Astrocyte (in vitro differentiated cells and primary cell): ENCODE measurements around the gene VWF. TPM values are rescaled to one million over a fixed set of nuclear protein-coding genes. Genes with fewer than 3 reads are reported as not detected.

Experiments
- DNase-seq: peaks from one replicate; pipeline ENCODE4 v3.0.0-alpha.2; 2010; ENCODE audit warnings: low read depth
- FAIRE-seq: peaks from 2 replicates; lab custom pipeline; 2011; peaks lifted over from hg19 to GRCh38; lab: Jason Lieb, UNC
- H2AFZ ChIP-seq: 2 replicates; pipeline ENCODE4 v1.6.0; 2012; ENCODE audit warnings: low read depth, low read length, inconsistent platforms
- H3K27ac ChIP-seq: 2 replicates; pipeline ENCODE4 v1.5.1; 2011; ENCODE audit warnings: low read depth, low read length, inconsistent platforms
- H3K27me3 ChIP-seq: 2 replicates; pipeline ENCODE4 v1.6.0; 2011; ENCODE audit warnings: low read length, inconsistent platforms; ENCODE audit not compliant: insufficient read depth
- H3K36me3 ChIP-seq: 2 replicates; pipeline ENCODE4 v1.5.1; 2011; ENCODE audit warnings: low read length, inconsistent platforms; ENCODE audit not compliant: insufficient read depth
- H3K4me1 ChIP-seq: 2 replicates; pipeline ENCODE4 v1.5.1; 2011; ENCODE audit warnings: low read length, inconsistent platforms; ENCODE audit not compliant: insufficient read depth
- H3K4me2 ChIP-seq: 2 replicates; pipeline ENCODE4 v1.6.0; 2012; ENCODE audit warnings: low read length, inconsistent platforms
- H3K4me3 ChIP-seq: 2 replicates; pipeline ENCODE4 v1.5.1; 2011; ENCODE audit warnings: low read depth, mild to moderate bottlenecking, low read length, inconsistent platforms; ENCODE audit not compliant: insufficient read depth
- H3K79me2 ChIP-seq: 2 replicates; pipeline ENCODE4 v1.6.0; 2012; ENCODE audit warnings: mild to moderate bottlenecking, low read length, inconsistent platforms; ENCODE audit not compliant: insufficient read depth
- H3K9ac ChIP-seq: 2 replicates; pipeline ENCODE4 v1.6.0; 2012; ENCODE audit warnings: mild to moderate bottlenecking, low read length, inconsistent platforms
- H3K9me3 ChIP-seq: 2 replicates; pipeline ENCODE4 v1.5.1; 2012; ENCODE audit warnings: low read depth, mild to moderate bottlenecking, low read length, inconsistent platforms; ENCODE audit not compliant: insufficient read depth
- H4K20me1 ChIP-seq: 2 replicates; pipeline ENCODE4 v1.6.0; 2012; ENCODE audit warnings: low read length, inconsistent platforms; ENCODE audit not compliant: insufficient read depth
- H3K27ac Mint-ChIP-seq: one replicate; pipeline ENCODE4 v1.8.0; 2021; ENCODE audit warnings: mild to moderate bottlenecking, mixed read lengths; ENCODE audit not compliant: unreplicated experiment
- H3K27me3 Mint-ChIP-seq: one replicate; pipeline ENCODE4 v1.8.0; 2021; ENCODE audit warnings: low read depth, mixed read lengths; ENCODE audit not compliant: unreplicated experiment
- H3K36me3 Mint-ChIP-seq: one replicate; pipeline ENCODE4 v1.8.0; 2021; ENCODE audit warnings: low read depth, mixed read lengths; ENCODE audit not compliant: unreplicated experiment
- H3K4me1 Mint-ChIP-seq: one replicate; pipeline ENCODE4 v1.8.0; 2021; ENCODE audit warnings: low read depth, mixed read lengths; ENCODE audit not compliant: unreplicated experiment
- H3K4me3 Mint-ChIP-seq: one replicate; pipeline ENCODE4 v1.8.0; 2021; ENCODE audit warnings: mild to moderate bottlenecking, moderate library complexity, mixed read lengths; ENCODE audit not compliant: unreplicated experiment
- H3K9me3 Mint-ChIP-seq: one replicate; pipeline ENCODE4 v1.8.0; 2021; ENCODE audit warnings: mild to moderate bottlenecking, mixed read lengths; ENCODE audit not compliant: unreplicated experiment
- CTCF ChIP-seq: IDR thresholded peaks from 2 replicates; pipeline ENCODE4 v1.5.1; 2011; ENCODE audit warnings: low read depth, mild to moderate bottlenecking, inconsistent platforms, low read length, moderate library complexity; ENCODE audit not compliant: insufficient read depth
- EZH2 ChIP-seq: IDR thresholded peaks from 2 replicates; pipeline ENCODE4 v1.6.1; 2012; ENCODE audit warnings: mild to moderate bottlenecking, low read length, inconsistent platforms; ENCODE audit not compliant: insufficient read depth
- total RNA-seq: library from RNA; stranded (reverse); gene quantifications from 2 replicates; pipeline ENCODE4 v1.2.1, GENCODE V29; 2021

VWF gene
- total RNA-seq, 1 donor from 2014 or later = 0.23 TPM

- Histone ChIP-seq H2AFZ (no peak overlapping the region), H3K4me2 (no peak overlapping the region), H3K36me3 (no peaks in the 10 kb centered on the region), H3K27me3 (peaks cover 41% of the 10 kb centered on the region), H3K27ac (no peak overlapping the region), H3K9me3 (no peaks in the 10 kb centered on the region), H4K20me1 (no peaks in the 10 kb centered on the region), H3K79me2 (no peaks in the 10 kb centered on the region), H3K4me1 (no peaks in the 10 kb centered on the region), H3K9ac (no peak overlapping the region), H3K4me3 (no peak overlapping the region)
- Mint-ChIP-seq H3K36me3 (no peaks in the 10 kb centered on the region), H3K4me3 (peak overlapping the region; percentile 83), H3K27me3 (peaks cover 68% of the 10 kb centered on the region), H3K4me1 (no peaks in the 10 kb centered on the region), H3K9me3 (peaks cover 4% of the 10 kb centered on the region), H3K27ac (no peak overlapping the region)
- TF ChIP-seq EZH2 = no peak
- no peak for TF ChIP-seq CTCF
- no peak for DNase-seq
- no peak for FAIRE-seq
Observed at GRCh38 chr12:5946388-5946787, 178.1 kb downstream of the VWF start.

GRCh38 chr12:5945071-5946008 lies 179.1 kb downstream of the VWF start, which contains the start of gene ANO2:
ANO2 (minus strand) TSS chr12:5945259; CDS start chr12:5945217, 42 bp downstream.
- H3K4me1 Mint-ChIP-seq = no peaks in the 10 kb centered on the region
- Histone ChIP-seq H3K27ac (no peak within 1 kb of the TSS), H3K4me1 (no peaks in the 10 kb centered on the region), H3K4me2 (peak within 1 kb of the TSS; percentile 87), H4K20me1 (no peaks in the 10 kb centered on the region), H3K79me2 (no peaks in the 10 kb centered on the region), H3K27me3 (peaks cover 36% of the 10 kb centered on the region), H3K9me3 (no peaks in the 10 kb centered on the region), H3K36me3 (no peaks in the 10 kb centered on the region), H3K9ac (peak within 1 kb of the TSS; percentile 46), H3K4me3 (peak within 1 kb of the TSS; percentile 46), H2AFZ (peak within 1 kb of the TSS; percentile 75)
- TF ChIP-seq EZH2 (peak; percentile 77), CTCF (no peak)
- peaks cover 62% of the 10 kb centered on the region for H3K27me3 Mint-ChIP-seq
- peak within 1 kb of the TSS; percentile 83 for H3K4me3 Mint-ChIP-seq
- DNase-seq (no peak), FAIRE-seq (no peak)
- peak within 1 kb of the TSS; percentile 23 for H3K27ac Mint-ChIP-seq
- peaks cover 4% of the 10 kb centered on the region for H3K9me3 Mint-ChIP-seq
- no peaks in the 10 kb centered on the region for H3K36me3 Mint-ChIP-seq
